ENCODE measurements around the gene TP63.

The TP63 gene

DNA sequence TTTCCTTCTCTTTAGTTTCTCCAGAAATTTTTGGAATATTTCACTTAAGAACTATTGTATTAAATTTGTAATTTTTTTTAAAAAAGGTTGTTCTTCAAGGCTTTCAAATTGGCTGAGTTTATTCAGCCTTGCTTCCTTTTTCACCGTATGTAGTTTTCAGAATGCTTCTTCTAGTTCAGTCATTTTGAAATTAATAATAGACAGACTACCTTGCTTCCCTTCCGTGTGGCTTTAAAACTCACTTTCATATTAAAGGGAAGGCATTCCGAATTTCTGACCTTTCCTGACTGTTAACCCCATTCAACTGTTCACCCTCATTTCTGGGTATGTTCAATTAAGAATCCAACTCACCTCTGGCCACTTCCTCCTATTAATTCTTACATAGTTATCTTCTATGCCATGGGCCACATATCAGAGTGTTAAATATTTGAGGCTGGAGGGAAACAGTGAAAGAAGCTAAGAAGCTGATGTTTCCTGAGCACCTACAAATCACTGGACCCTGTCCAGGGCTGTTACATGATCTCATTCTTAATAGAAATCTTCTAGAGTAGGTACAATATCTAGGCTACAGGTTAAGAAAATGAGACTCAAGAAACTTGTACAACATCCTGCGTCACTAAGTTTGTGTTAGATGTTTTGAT, 252.0 kb downstream of the TP63 start:
- DNase-seq: no peak

DNA sequence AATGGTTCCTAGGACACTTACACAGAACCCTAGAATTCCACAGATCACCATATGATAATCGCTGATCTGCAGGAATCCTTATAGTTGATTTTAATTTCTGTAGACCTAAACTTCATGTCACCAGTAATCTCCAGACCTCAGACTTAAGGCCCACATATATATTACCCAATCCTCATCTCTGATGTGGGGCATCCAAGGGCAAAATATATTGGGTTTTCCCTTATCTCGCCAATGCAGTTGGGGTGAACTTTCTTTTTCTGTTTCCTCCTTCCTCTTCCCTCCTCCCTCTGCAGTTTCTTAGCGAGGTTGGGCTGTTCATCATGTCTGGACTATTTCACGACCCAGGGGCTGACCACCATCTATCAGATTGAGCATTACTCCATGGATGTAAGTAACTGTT, 259.3 kb downstream of the TP63 start:
- no peak for DNase-seq

DNA sequence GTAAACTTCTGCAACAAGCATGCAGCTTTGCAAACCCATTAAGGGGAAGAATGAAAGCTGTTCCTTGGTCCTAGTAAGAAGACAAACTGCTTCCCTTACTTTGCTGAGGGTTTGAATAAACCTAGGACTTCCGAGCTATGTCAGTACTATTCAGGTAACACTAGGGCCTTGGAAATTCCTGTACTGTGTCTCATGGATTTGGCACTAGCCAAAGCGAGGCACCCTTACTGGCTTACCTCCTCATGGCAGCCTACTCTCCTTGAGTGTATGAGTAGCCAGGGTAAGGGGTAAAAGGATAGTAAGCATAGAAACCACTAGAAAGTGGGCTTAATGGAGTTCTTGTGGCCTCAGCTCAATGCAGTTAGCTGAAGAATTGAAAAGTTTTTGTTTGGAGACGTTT, 265.3 kb downstream of the TP63 start:
- no peak for DNase-seq

DNA sequence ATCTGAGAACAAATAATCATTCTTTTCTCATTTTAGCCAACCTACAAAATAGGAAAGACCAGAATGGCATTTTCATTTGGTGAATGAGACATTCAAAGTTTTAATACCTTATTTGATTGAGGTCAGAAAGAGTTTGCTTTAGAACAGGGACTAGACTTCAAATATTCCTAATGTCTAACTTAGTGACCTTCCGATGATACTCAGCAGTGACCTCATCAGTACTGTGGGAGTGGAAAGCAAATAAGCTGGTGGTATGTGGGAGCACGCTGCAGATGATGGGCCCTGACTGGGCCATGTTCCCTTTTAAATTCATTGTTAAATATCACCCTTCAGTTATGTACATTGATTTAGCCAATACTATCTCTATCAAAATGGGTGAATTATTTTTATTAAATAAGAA, 266.2 kb downstream of the TP63 start:
- DNase-seq: no peak

DNA sequence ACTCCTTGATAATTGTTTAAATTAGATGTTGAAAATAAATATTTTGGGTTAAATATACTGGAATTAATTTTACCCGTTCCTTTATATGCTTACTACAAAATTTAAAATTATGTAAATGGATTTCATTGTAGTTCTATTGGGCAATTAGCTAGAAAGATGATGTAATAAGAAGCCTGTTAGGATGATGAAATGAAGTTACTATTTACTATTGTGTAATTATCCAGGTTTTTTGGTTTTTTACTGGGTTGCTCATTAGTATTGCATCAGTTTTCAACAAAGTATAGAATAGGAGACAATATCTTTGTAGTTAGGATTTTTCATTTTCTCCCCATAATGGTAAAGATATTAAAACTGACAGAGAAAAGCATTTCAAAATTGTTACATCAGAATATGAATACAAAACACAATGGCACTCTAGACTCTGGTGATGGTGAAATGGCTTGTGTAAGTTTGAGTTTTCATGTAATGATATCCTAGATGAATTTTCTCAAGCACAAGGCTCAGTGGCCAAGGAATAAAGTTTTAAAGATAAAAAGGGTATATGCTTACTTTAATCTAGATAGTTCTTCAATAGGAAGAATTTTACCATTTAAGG, 267.5 kb downstream of the TP63 start:
- DNase-seq: no peak

DNA sequence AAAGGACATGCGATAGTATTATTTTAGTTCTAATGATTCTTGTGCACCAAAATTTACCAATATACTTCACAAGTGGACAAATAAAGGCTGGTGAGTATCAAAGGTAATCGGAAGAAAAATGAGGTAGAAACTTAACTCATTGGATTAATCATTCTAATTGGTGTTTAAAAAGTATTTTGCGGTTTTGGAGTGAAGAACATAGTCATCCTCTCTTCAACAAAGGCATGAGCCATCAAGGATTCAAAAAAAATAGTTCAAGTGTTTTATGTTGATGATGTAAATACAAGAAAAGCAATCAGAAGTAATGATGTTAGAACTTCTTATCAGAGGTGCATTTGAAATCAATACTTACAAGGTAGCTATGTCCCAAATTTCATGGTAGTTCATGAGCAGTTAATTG, 268.0 kb downstream of the TP63 start:
- DNase-seq: no peak

DNA sequence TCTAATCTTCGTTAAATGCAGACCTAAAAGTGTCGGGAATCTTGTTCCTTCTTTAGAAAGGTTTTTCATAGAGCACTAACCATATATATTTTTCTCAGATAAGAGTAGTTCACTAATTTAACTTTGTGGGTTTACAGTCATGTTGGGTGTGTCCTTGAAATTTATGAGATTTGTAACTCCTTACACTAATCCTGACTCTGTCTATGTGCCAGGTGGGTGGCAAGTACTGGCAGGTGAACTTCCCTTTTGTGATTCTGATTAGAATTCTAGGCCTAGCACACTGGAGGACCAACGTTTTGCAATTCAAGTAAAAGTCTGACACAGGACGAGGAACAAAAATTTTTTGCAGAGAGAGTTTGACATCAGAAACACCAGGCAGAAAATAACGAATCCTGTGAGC, 269.4 kb downstream of the TP63 start:
- DNase-seq: no peak

DNA sequence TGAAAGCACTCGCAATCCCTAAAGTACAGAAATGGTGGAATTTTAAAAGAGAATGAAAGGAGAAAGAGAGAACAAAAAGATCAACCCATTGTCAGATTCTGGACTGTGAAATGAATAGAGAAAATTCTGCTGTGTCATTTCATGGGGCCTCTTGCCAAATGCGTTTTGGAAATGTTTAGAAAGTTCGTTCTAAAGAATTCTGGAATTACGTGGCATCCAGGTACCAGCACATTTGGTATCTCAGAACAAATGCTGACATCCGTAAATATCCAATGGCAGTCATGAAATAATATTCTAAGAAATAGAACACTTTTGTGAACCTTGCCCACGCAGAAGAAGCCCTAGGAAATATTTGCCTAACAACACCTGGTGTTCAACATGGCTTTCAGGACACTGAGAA, 270.3 kb downstream of the TP63 start:
- no peak for DNase-seq

DNA sequence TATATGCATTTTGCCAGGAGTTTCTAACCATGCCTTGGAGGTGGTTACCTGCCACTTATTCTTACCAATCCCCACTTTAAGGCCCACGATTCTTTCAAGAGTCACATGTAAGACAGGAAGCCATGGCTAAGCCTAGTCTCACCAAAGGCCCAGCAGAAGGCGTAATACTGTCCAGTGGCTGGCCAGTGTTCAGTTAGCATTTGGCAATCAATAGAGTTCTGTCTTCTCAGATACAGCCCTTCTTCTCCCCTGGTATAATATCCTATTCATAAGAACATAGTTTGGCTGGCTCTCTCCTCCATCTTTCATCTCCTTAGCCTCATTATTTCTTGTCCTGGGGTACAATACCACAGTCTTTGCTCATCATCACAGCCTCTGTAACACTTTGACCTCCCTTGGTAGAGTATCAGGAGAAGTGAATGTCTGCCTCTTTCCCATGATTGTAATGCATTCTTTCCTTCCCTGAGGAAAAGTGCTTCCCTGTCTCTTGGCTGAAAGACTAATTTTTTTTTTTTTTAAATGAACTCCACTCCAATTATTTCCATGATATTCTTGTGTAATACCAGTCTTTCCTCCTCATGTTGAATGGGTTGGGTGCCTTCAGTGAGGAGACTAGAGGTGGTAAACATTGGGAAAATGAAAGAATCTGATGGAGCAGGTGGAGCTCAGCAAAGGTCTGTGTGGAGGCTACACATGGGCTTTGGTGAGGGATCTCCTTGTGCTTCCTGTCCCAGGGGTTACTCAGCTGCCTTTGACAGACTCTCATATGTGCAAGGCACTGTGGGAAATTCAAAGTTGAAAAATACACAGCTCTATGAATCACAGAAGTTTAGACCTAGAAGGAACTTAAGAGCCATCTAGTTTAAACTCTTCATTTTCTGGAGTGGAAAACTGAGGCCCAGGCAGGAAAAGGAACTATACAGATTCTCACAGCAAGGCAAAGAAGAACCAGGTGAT, 271.3 kb downstream of the TP63 start:
- DNase-seq: no peak

DNA sequence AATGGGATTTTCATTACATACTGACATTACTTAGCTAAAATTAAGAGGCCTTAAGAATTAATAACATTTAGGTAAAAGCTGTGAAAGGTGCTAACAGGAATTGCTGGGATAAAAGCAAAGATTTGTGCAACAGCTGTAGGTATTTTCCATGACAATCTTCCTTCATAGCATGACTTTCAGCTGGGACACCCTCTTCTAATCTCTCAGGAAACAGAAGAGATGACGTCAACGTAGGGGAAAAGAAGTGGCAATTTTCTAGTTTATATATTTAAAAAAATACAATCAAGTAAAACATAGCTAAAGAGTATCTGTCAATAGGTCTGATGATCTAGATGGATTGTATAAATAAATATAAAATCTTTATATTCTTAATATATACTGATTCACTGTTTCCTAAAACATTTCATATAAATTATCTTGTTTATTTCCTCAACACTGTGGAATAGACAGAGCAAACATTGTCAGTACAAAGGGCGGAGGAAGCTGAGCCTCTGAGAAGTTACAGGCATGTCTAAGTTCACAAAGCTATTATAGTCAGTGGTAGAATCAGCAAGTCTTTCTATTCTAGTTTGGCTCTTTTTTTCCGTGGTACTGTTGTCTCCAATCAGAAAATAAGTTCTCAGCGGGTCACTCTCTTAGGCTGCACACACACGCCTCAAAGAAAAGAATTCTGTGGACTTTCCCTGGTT, 272.5 kb downstream of the TP63 start:
- DNase-seq: no peak

DNA sequence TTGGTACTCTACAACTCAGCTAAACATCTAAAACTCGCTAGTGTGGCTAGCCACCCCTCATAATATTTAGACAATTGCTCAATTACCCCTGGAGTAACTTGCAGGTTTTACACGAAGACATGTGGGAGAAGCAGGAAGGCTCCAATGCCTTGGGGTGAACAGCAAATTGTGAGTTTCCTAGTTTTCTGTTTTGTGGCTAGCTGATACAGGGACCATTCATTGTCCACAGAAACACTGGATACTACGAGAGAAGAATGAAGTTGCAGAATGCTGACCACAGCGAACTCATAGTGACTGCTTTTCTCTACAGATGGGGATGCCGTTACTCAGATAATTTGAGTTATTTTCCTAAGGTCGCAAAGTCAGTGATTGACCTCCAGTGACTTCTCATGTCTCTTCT, 276.6 kb downstream of the TP63 start:
- DNase-seq: no peak

DNA sequence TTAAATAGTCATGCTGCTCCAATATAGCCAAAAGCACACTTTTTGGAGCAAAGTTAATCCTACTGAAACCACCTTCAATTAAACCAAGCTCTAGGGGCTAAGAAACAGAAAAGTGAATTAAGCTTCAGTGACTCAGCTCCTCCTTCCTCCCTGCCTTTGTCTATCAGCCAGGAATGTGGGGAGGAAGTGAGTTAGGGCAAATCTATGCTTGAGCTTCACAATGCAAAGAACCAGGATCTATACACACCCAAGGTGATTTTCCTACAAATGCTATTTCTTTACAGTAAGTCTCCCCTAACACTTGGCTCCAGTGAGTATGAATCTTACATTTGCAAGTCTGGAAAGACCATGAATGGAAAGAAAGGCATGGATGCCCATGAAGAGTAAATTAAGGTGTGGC, 277.5 kb downstream of the TP63 start:
- DNase-seq: no peak

DNA sequence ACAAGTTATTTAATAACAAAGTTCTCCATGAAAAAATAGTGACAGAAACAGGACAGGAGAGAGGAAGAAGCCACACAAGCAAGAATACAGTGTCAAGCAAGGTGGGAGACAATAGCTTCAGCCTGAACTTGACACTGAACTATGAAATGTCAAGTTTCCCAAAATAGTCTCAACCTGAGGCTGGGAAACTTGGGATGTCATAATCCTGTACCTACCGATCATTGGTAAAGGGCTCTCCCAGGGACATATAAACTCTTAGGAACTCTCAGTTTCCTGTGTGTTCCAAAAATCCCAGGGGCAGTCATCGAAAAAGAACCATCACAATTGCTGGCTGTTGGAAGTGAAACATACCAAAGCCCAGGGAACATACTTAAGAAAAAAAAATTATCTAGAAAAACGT, 277.9 kb downstream of the TP63 start:
- DNase-seq: no peak

DNA sequence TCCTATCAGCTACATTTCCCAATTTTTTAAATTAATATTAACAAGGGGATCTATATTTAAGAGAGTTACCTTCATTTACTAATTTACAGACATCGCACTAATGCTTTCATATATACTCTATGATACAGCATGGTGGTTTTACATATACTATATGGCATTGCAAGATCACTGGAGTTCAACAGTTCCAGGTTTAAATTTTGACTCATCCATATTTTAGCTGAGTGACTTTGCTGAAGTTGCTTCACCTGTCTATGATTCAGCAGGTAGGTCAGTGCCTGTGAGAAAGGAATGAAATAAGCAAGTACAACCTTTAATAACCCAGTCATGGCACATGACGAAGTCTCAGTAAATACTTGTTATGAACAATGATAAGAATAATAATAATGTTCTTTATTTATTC, 278.4 kb downstream of the TP63 start:
- no peak for DNase-seq

DNA sequence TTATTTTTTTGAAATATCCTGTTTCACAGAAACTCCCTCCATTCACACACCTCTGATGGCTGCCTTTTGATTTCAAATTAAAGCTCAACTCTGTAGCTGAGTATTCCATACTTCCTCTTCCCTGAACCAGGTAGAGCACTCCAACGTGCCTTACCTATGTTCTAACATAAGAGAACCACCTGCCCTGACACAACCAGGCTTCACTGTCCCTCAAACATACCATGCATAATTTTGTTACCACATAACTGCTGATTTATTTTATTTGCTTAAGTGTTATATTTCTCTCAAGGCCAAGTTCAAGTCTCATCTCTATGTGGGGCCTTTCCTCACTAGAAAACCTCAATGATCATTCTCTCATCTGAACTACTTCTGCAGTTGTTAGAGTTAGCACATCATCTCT, 279.8 kb downstream of the TP63 start:
- no peak for DNase-seq

DNA sequence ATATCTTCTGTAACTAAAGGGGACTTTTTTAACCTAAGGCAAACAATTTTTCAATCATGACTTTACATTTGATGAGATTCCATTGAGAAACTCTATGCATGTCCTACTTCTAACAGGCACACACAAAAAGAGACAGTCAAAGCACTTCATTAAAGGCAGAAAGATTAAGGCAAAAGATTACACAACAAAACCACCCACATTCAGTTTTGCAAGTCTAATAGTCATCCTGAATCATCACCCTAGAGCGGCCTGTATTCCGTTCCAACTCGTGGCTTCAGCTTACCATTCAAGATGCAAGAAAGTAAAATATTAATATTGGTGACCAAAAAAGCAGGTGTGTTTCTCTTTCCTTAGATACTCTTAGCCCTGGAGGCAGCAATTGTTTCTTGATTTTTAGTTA, 283.6 kb downstream of the TP63 start:
- DNase-seq: no peak

DNA sequence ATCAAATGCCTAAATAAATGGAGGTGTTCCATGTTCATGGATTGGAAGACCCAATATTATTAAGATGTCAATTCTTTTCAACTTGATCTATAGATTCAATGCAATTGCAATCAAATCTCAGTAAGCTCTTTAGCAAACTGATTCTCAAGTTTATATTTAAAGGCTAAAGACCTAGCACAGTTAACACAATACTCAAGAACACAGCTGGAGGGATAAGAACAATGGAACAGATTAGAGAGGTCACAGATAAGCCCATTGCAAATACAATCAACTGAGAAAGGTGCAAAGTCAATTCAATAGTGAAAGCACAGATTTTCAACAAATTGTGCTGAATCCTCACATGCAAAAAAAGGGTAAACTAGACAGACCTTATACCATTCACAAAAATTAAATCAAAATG, 290.6 kb downstream of the TP63 start:
- DNase-seq: no peak

DNA sequence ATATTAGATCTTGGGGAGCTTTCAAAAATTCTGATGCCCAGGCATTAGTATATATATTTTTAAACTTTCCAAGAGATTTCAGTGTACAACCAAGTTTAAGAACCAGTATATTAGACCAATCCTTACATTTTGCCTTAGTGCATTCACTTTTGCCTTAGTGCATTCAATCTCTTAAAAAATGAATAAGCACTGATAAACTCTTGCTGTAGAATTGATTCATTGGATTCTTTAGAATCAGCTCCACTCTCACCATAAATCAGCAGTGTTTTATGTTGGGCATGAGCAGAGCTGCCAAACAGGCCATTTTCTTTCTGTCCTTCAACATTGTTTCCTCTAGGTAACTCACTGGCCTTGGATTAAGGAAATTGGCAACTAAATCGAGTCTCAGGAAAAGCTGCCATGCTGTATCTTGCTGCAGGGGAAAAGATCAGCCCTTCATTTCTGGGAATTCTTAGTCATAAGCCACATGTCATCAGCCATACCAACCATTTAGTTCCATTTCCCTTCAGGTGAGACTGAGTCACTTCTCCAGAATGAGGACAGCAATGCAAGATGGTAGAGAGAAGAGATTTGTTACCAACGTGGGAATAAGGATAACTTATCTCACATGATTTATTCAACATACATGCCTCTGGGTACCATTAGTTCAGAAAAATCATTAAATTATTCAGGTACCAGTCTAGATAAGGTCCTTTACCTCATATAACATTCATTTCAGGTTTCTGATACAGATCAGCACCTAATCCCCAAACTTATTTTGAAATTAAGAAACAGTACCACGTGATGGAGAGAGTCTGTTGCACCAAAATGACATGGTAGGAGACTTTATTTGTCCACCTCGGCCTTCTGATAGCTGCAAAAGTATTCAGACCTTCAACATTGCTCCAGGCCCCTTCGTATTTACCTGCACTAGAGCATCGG, 297.0 kb downstream of the TP63 start:
- DNase-seq: no peak

DNA sequence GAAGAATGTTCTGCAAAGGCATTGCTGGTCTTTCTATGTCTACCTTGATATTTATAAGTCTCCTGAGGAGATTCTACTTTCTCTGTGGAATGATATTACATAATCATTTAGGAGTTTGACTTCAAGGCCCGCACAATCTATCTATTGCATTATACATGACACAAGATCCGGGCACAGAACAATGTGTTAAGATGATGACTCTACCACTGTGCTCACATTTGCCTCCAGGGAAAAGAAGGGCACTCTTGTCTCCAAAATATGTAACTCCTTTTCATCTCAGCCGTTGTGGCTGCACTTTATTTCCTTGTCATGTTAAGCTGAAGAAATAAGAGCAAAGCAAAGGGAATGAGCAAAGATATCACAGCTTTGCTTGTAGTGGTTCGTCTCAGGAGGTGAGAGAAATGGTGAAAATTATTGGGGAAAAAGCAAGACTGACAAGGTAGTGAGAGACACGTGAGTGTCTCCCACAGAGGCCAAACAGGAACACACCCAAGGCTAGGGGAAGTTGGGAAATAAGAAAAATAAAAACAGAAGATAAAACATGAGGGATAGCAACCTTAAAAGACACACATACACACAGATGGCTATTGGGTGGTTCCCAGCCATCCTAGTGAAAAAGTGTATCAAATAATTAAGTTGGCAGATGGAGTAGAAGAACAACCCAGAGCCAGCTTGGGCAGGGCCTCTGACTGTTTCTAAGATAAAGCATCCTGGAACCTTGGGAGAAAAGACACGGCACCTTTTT, 305.2 kb downstream of the TP63 start:
- DNase-seq: no peak

DNA sequence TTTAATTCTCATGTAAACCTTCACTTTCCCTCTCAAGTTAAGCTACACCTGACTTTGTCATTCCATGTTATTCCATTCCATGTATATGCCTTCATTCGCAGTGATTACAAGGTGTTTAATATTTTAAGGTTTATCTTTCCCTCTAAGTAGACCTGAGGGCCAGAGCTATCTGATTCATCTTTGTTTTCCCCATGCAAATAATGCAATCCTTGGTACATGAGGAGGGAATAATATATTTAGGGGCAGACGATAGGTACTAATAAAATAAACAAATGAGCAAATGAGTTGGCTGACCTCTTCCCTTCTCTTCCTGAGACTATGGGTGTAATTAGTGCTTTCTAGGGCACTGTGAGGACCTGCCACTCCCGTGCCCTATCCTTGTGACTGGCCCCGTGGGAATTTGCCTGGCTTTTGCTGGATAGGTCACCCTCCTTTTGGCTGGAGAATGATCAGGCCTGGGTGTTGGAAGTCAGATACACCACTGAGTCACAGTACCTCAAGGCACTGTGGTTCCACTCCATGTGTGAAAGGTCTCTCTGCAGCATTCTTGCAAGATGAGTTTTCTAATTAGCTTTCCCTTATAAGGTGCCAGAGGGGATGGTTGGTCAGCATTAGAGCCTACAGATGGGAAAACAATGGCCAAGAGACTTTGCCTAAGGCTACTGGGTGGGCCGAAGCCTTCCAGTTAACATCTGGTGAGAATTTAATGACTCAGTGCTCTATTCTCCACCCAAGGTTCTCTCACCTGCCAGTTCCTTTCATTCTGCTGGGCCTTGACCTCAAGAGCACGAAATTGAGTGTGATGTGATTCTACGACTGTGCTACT, 306.3 kb downstream of the TP63 start:
- DNase-seq: no peak

DNA sequence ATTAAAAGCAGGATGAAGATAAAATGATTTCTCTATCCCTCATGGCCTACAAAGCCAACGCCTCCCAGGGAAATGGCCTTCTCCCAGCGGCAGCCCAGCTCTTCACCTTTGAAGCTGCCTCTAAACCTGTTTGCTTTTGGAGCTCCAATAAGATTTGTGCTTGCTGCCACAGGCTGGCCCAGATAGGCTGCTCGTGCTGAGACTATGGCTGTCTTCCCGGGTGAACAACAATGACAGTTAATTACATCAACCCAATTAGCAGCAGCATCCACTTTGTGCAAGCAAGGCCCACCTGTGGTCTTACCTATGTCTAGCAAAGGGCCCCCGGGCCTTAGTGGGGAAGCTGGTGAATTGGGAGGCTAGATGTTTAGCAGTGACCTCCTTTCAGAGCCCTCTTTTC, 309.9 kb downstream of the TP63 start:
- DNase-seq: no peak
